GM12874 (cell line): ENCODE results near the gene IPPK.

Experiments used
- CTCF ChIP-seq: IDR thresholded peaks from 2 replicates; pipeline ENCODE4 v1.5.1; 2011; ENCODE audit warnings: low read depth, mild to moderate bottlenecking, control low read depth, low read length, moderate library complexity; ENCODE audit not compliant: insufficient read depth

IPPK gene

GRCh38 chr9:92661127-92661526, 8.8 kb downstream of the IPPK start:
- TF ChIP-seq CTCF, result no peak

DNA sequence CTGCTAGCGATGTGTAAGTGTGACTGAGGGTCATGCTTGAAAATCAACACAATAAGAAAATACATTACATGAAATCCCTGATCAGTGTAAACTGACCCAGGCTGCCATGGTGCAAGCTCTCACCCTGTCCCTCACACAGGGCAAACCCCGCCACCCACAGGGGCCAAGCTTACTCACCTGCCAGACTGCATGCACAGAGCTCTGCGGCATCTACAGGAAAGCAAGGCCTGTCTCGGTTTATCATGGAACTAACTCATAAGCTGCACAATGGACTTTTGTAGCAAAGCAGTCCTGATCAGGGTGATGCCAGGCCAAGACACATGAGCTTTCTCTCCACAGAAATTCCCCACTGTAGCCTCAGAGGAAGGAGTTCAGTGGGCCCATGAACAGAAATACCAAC, 9.7 kb downstream of the IPPK start:
- TF ChIP-seq CTCF, result no peak

DNA sequence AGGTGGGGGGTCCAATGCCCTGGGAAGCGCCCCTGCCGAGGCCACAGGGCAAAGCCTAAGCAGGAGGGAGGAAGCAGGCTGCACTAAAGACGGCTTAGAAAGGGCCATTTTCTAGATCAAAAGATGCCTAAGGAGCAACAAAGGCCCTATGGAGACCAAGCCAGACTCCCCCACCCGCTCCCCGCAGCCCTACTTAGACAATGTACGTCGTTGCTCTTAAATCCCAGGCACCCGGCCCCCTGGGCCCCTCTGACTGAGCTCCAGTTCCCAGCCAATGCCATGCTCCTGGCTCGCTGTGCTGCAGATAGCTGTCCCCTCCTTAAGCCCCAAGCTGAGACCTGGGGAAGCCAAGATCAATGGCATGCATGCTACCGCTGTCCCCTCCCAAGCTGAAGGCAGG, 10.3 kb downstream of the IPPK start:
- no peak for TF ChIP-seq CTCF

DNA sequence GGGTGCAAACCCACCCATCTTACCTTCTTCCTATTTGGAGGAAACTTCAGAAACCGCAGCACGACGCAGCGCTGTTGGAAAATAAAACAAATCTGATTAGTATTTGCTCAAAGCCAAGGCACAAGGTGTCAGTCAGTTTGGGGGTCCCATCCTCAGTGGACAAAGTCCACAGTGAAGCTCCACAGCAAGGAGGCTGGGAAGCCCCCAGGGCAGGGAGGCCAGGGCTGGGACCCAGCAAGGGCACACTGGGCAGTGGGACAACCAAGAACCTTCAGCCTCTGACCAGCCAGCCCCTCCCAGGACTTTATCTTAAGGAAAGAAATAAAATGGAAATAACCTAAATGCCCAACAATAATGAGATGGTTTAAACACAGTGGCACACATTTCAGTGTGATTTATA, 11.3 kb downstream of the IPPK start:
- no peak for TF ChIP-seq CTCF

DNA sequence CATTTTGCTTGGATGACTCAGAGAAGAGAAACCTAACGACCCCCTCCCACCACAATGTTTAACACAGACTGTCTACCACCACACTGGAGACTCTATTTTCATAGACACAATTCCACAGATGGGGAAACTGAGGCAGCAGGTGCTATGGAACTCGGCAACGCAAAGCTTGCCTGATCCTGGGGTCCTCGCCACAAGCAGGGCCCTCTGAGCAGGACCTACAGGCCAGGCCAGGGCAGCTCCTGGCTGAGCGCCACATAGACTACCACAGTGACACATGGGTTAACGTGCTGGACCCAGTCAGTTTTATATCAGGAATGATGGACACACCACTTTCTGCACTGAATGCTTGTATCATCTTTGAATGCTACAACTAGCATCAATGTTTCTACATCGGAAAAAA, 11.8 kb downstream of the IPPK start:
- TF ChIP-seq CTCF, result no peak

- no peak for TF ChIP-seq CTCF
Measured at GRCh38 chr9:92657296-92658094, 12.4 kb downstream of the IPPK start.

- no peak for TF ChIP-seq CTCF
Measured at GRCh38 chr9:92656537-92656925, 13.4 kb downstream of the IPPK start.
